Fibroblast of pulmonary artery (primary cell): Measurements from ENCODE around the gene SYNE1.

Experiments used
- DNase-seq: peaks from one replicate; pipeline ENCODE4 v3.0.0-alpha.2; 2010; ENCODE audit warnings: low read depth
- H3K4me3 ChIP-seq: replicated peaks from 2 replicates; pipeline ENCODE4 v1.5.1; 2011; ENCODE audit warnings: low read depth, mild to moderate bottlenecking, control low read depth, low read length, moderate library complexity
- CTCF ChIP-seq: IDR thresholded peaks from 2 replicates; pipeline ENCODE4 v1.5.1; 2011; ENCODE audit warnings: mild to moderate bottlenecking, control low read depth, low read length, inconsistent platforms; ENCODE audit errors: missing control alignments

The SYNE1 gene

DNA sequence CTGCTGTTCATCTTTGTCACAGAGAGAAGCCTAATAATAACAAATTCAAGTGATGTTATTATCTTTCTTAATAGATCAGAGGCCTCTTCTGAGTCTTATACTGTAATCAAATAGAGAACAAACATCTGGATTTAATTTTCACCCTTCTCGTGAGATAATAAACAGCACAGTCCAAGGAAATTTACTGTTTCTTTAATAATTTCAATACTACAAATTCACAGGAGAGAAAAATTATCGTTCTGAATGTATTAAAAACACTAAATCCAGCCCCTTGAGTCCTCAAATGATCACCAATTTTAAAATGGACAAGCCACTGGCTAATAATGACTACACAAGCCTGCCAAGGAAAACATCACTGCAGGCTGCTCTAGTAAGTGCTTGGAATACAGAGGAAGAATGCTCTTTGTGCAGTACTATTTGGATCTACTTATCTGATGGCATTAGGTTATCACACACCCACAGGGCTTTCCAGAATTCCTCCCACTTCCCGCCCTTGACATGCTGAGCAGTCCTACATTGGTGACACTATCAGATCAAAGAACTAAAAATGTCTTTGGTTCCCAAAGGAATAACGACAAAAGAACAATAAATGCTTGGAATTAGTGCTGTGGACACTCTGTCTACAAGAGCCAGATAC is 38.1 kb downstream of the SYNE1 start:
- H3K4me3 ChIP-seq, result no peak overlapping the region
- TF ChIP-seq CTCF, result no peak

GRCh38 chr6:152598421-152598820 is 38.7 kb downstream of the SYNE1 start:
- DNase-seq, result no peak
- no peak overlapping the region for H3K4me3 ChIP-seq
- no peak for TF ChIP-seq CTCF

More for the DNA sequence above, 38.1 kb downstream of the SYNE1 start:
- DNase-seq, result peak; percentile 7

GRCh38 chr6:152596726-152597125 is 40.4 kb downstream of the SYNE1 start:
- H3K4me3 ChIP-seq, result no peak overlapping the region
- no peak for DNase-seq
- no peak for TF ChIP-seq CTCF

DNA sequence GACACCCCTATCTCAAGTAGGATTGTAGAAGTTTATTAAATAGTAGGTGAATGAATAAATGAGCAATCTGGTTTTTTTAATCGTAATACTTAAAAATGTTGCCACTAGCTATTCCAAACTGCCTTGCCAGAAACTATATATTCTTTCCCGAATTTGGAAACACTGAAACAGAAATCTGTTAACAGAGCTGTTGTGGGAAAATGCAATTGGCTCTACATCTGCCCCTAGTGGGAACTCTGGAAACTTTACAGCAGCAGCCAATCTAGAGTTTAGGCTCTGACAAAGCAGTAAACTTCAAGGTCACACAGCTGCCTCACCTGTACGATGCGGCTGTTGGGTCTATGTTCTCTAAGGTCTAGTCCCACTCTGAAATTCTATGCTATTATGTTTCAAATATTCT is 41.7 kb downstream of the SYNE1 start:
- peak; percentile 36 for DNase-seq
- H3K4me3 ChIP-seq, result no peak overlapping the region
- peak; percentile 71 for TF ChIP-seq CTCF

- no peak for TF ChIP-seq CTCF
- H3K4me3 ChIP-seq, result no peak overlapping the region
- no peak for DNase-seq
These were observed 42.5 kb downstream of the SYNE1 start for GRCh38 chr6:152594701-152595100.

- DNase-seq, result no peak
- H3K4me3 ChIP-seq, result no peak overlapping the region
- no peak for TF ChIP-seq CTCF
These were observed 48.7 kb downstream of the SYNE1 start for GRCh38 chr6:152588456-152588855.

DNA sequence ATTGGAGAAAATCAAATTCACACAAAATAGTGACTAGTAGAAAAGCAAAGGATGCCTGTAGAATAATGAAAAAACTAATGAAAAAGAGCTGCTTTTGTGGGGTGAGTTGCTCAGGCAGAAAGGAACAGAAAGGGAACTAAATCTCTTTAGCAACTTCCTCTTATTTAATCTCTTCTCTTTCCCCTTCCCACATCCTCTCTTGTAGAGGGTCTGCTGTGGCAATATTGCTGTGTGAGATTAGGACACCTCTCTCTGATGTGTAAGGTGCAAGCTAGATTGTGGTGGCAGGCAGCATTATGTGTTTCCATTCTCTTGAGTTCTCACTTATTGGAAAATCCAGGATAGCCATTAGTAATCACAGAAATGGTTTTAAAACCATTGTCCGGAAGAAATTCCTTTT is 49.7 kb downstream of the SYNE1 start:
- DNase-seq, result no peak
- TF ChIP-seq CTCF, result no peak
- no peak overlapping the region for H3K4me3 ChIP-seq
